ENCODE measurements around the gene INSL3.

DNA sequence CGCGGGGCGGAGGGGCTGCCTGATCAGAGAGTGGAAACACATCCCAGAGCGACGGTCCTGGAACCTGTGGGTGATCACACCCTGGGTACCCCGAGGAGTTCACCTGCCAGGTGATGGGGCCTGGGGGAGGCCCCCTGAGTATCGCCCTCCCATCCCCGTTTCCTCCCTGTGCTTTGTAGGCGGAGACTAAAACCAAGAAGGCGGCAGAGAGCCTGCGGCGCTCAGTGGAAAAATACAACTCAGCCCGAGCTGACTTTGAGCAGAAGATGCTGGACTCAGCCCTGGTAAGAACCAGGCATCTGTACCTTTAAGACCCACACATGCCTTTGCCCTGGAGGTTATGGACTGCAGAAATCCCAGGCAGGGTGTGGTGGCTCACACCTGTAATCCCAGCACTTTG is 50.7 kb downstream of the INSL3 start:
- TF ChIP-seq, protein P1, sequence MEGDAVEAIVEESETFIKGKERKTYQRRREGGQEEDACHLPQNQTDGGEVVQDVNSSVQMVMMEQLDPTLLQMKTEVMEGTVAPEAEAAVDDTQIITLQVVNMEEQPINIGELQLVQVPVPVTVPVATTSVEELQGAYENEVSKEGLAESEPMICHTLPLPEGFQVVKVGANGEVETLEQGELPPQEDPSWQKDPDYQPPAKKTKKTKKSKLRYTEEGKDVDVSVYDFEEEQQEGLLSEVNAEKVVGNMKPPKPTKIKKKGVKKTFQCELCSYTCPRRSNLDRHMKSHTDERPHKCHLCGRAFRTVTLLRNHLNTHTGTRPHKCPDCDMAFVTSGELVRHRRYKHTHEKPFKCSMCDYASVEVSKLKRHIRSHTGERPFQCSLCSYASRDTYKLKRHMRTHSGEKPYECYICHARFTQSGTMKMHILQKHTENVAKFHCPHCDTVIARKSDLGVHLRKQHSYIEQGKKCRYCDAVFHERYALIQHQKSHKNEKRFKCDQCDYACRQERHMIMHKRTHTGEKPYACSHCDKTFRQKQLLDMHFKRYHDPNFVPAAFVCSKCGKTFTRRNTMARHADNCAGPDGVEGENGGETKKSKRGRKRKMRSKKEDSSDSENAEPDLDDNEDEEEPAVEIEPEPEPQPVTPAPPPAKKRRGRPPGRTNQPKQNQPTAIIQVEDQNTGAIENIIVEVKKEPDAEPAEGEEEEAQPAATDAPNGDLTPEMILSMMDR (IDR thresholded peaks at IDR 0.05; ENCODE audit: low read depth, low read length, missing input control): no peak
- no peak for TF ChIP-seq JUND (IDR thresholded peaks at IDR 0.05)
- no peak for TF ChIP-seq YY1 (IDR thresholded peaks at IDR 0.05)
- TF ChIP-seq FOXA1 (IDR thresholded peaks at IDR 0.05): no peak
- TF ChIP-seq REST (IDR thresholded peaks at IDR 0.05): no peak
- TF ChIP-seq RAD21 (IDR thresholded peaks at IDR 0.05): no peak

Measured in liver (tissue), 3 donors.